ENCODE measurements around the gene SHISA4. TPM values are rescaled to one million over a fixed set of nuclear protein-coding genes. Genes with fewer than 3 reads are reported as not detected.

Gene SHISA4
- total RNA-seq, 1 donor = 19.4 TPM

DNA sequence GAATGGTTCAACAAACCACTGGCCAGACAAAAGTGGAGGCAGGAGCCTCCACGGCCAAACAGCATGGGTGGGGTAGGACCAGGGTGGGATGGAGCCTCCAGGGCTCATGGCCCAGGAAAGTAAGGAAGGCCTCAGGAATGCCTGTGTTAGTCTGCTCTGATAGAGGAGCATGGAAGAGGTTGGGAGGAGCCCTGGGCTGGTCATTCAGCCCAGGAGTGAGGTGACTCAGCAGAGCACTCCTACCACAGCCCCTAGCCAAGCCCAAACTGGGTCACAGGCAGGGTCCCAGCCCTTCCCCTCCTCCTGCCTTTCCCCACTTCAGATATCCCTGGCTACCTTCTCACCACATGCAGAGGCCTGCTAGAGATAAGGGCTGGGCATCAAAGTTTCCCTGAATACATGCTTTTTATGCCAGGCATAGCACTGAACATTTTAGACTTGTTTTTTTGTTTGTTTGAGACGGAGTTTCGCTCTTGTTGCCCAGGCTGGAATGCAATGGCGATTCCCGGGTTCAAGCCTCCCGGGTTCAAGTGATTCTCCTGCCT is 3.1 kb upstream of the SHISA4 start:
- TF ChIP-seq CTCF (IDR thresholded peaks at IDR 0.05; ENCODE audit: insufficient read depth, low read length) = no peak
- no peak overlapping the region for H3K4me3 ChIP-seq (ENCODE audit: low read depth, low read length)
- DNase-seq (ENCODE audit: low read depth) = peak; percentile 90

DNA sequence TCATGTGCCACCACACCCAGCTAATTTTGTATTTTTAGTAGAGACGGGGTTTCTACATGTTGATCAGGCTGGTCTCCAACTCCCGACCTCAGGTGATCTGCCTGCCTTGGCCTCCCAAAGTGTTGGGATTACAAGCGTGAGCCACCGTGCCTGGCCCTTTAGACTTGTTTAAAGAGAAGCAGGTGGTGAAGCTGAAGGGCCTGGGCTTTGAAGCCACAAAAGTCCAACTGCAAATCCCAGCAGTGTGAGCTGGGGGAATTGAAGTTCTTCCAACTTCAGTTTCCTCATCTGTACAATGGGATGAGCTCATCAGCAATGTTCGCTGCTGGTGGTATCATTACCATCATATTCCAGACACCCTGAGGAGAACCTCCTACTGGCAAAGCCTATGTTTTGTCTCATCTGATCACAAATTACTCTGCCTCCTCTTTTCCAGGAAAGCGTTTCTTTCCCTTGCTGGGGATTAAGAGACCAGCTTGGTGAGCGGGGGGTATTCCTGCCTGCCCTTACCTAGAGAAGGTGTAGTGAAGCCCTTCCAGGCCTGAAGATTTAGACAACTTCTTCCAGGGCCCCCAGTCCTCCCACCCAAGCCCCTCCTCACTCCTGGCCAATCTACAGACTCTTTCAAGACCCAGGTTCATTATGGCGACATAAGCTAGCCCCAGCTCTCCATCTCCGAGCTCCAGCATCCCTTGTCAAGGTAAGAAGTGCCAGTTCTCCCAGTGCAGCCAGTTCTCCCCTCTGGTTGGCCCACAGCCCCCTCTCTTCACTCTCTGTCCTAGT is 2.4 kb upstream of the SHISA4 start:
- H3K4me3 ChIP-seq (ENCODE audit: low read depth, low read length) = no peak overlapping the region
- TF ChIP-seq CTCF (IDR thresholded peaks at IDR 0.05; ENCODE audit: insufficient read depth, low read length) = no peak
- peak; percentile 48 for DNase-seq (ENCODE audit: low read depth)

DNA sequence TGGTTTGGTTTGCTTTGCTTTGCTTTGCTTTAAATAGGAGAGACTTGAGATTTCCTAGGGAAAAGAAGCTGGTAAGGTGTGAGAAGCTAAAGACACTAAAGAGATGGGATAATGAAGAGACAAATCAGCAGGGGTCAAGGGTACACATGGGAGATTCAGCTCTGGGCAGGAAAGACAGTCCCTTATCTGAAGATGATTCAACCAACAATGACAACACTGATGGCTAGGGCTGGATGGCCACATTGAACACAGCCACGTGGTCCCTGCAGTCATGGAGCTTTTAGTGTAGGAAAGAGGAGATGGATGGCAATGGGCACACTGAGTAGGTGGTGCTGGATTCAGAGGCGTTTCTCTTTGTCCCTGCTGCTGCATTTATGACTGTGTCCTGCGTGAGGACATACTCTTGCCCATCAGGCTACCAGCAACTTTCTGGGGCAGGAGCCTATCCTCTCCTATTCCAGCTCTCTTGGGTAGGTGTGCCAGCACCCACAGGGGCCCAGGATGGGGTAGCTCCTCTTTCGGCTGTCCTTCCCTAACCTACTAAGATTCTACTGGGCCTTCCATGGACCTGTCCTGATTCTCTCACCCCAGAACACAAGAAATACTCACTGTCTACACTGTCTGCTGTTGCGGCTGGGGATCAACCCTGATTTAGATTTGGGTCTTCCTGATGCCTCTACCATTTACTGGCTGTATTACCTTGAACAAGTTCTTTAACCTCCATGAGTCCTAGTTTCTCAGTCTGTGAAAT is 1.4 kb upstream of the SHISA4 start:
- TF ChIP-seq CTCF (IDR thresholded peaks at IDR 0.05; ENCODE audit: insufficient read depth, low read length) = no peak
- DNase-seq (ENCODE audit: low read depth) = no peak
- H3K4me3 ChIP-seq (ENCODE audit: low read depth, low read length) = no peak overlapping the region

- H3K4me3 ChIP-seq (ENCODE audit: low read depth, low read length) = peak overlapping the region; percentile 80
- DNase-seq (ENCODE audit: low read depth) = no peak
- TF ChIP-seq CTCF (IDR thresholded peaks at IDR 0.05; ENCODE audit: insufficient read depth, low read length) = no peak
Measured at GRCh38 chr1:201889090-201889968, 631 bp downstream of the SHISA4 start.

GRCh38 chr1:201890223-201890622 is 1.5 kb downstream of the SHISA4 start:
- no peak for TF ChIP-seq CTCF (IDR thresholded peaks at IDR 0.05; ENCODE audit: insufficient read depth, low read length)
- no peak overlapping the region for H3K4me3 ChIP-seq (ENCODE audit: low read depth, low read length)
- no peak for DNase-seq (ENCODE audit: low read depth)

GRCh38 chr1:201890806-201891450 is 2.2 kb downstream of the SHISA4 start:
- H3K4me3 ChIP-seq (ENCODE audit: low read depth, low read length) = no peak overlapping the region
- no peak for DNase-seq (ENCODE audit: low read depth)
- TF ChIP-seq CTCF (IDR thresholded peaks at IDR 0.05; ENCODE audit: insufficient read depth, low read length) = no peak
